Skeletal muscle tissue (tissue), 4 donors: ENCODE data around the gene PDE10A. TPM values are rescaled to one million over a fixed set of nuclear protein-coding genes. Genes with fewer than 3 reads are reported as not detected.

Experiments used
- H3K27ac ChIP-seq: one replicate; pipeline ENCODE4 v1.7.0; 2013; ENCODE audit warnings: mild to moderate bottlenecking, low read depth, low read length, inconsistent platforms
- H3K27me3 ChIP-seq, 3 donors: one replicate each; pipeline ENCODE4 v1.7.0; 2013; ENCODE audit warnings: low read length in 3 of 3; ENCODE audit not compliant: control insufficient read depth in 3 of 3, insufficient read depth in 3 of 3
- H3K36me3 ChIP-seq, 3 donors: one replicate each; pipeline ENCODE4 v1.7.0; 2013; ENCODE audit warnings: low read length in 3 of 3; ENCODE audit not compliant: control insufficient read depth in 3 of 3, insufficient read depth in 3 of 3
- H3K4me1 ChIP-seq, 3 donors: one replicate each; pipeline ENCODE4 v1.7.0; 2013; ENCODE audit warnings: low read length in 3 of 3, mild to moderate bottlenecking in 3 of 3; ENCODE audit not compliant: control insufficient read depth in 3 of 3, insufficient read depth in 3 of 3
- H3K4me3 ChIP-seq, 3 donors: one replicate each; pipeline ENCODE4 v1.7.0; 2013; ENCODE audit warnings: low read length in 3 of 3
- H3K9ac ChIP-seq, 3 donors: one replicate each; pipeline ENCODE4 v1.7.0; 2013; ENCODE audit warnings: low read length in 3 of 3, mild to moderate bottlenecking in 3 of 3, moderate library complexity in 2 of 3, low read depth in 1 of 3
- H3K9me3 ChIP-seq, 3 donors: one replicate each; pipeline ENCODE4 v1.7.0; 2013; ENCODE audit warnings: low read length in 3 of 3; ENCODE audit not compliant: control insufficient read depth in 3 of 3
- total RNA-seq: library from RNA; depleted of rRNA; stranded (reverse); fragments of >200 nt; gene quantifications from one replicate; pipeline ENCODE4 v1.2.3, GENCODE V29; 2014
- donor health status: Osteomylitis.

PDE10A gene
- total RNA-seq, 1 donor from 2014 or later = 11.0 TPM

- Histone ChIP-seq H3K36me3 (no peaks in the 10 kb centered on the region), H3K9ac (no peak overlapping the region), H3K4me1 (no peaks in the 10 kb centered on the region), H3K27ac (no peak overlapping the region), H3K9me3 (no peaks in the 10 kb centered on the region), H3K4me3 (no peak overlapping the region), H3K27me3 (no peaks in the 10 kb centered on the region)
Observed at GRCh38 chr6:165497472-165497871, 165.6 kb downstream of the PDE10A start.

DNA sequence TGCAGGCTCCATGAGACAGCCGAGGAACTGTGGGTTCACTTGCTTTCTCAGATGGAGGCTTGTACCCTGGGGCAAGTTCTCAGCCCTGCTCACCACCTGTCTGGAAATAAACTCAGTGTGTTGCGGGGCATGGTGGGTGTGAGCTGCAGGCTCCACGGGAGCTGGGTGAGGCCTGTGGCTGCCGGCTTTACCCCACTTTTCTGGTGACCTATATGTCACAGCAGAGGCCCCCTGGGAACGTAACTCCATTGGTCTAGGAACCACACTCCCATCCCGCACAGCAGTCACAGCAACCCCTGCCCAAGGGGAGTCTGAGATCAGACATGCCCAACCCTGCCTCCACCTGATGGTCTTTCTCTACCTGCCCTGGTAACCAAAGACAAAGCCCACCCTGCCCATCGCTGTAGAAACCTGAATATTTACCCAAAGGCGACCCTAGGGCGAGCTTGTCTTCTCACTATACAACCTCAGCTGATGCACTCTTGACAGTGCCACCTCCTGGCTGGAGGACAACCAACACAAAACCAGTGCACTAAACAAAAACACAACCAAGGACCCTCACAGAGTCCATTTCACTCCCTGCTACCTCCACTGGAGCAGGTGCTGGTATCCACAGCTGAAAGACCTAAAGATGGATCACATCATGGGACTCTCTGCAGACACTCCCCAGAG, 174.3 kb downstream of the PDE10A start:
- no peaks in the 10 kb centered on the region for H3K4me1 ChIP-seq
- H3K4me3 ChIP-seq = no peak overlapping the region
- no peak overlapping the region for H3K27ac ChIP-seq
- no peak overlapping the region for H3K9ac ChIP-seq
- no peaks in the 10 kb centered on the region for H3K27me3 ChIP-seq
- no peaks in the 10 kb centered on the region for H3K36me3 ChIP-seq
- no peaks in the 10 kb centered on the region for H3K9me3 ChIP-seq

GRCh38 chr6:165487950-165488349, 175.1 kb downstream of the PDE10A start:
- no peak overlapping the region for H3K4me3 ChIP-seq
- no peaks in the 10 kb centered on the region for H3K36me3 ChIP-seq
- H3K27me3 ChIP-seq = no peaks in the 10 kb centered on the region
- no peak overlapping the region for H3K9ac ChIP-seq
- no peaks in the 10 kb centered on the region for H3K9me3 ChIP-seq
- H3K27ac ChIP-seq = no peak overlapping the region
- no peaks in the 10 kb centered on the region for H3K4me1 ChIP-seq

DNA sequence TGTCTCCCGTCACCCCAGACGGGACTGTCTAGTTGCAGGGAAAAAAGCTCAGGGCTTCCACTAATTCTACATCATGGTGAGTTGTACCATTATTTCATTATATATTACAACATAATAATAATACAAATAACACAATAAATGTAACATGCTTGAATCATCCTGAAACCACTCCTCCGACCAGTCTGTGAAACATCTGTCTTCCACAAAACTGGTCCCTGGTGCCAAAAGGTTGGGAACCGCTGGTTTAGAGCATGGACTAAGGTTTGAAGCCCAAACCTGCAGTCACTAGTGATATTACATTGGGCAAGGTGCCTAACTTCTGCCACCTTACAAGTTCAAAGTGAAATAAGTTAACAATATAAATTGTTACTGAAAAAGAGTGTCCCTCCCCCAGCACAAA, 175.7 kb downstream of the PDE10A start:
- no peaks in the 10 kb centered on the region for H3K4me1 ChIP-seq
- H3K4me3 ChIP-seq = no peak overlapping the region
- no peak overlapping the region for H3K27ac ChIP-seq
- H3K9me3 ChIP-seq = no peaks in the 10 kb centered on the region
- H3K9ac ChIP-seq = no peak overlapping the region
- H3K27me3 ChIP-seq = no peaks in the 10 kb centered on the region
- H3K36me3 ChIP-seq = no peaks in the 10 kb centered on the region

GRCh38 chr6:165486183-165487137, 176.6 kb downstream of the PDE10A start:
- Histone ChIP-seq H3K27ac (no peak overlapping the region), H3K27me3 (no peaks in the 10 kb centered on the region), H3K4me3 (no peak overlapping the region), H3K9ac (no peak overlapping the region), H3K36me3 (no peaks in the 10 kb centered on the region), H3K9me3 (no peaks in the 10 kb centered on the region), H3K4me1 (no peaks in the 10 kb centered on the region)

DNA sequence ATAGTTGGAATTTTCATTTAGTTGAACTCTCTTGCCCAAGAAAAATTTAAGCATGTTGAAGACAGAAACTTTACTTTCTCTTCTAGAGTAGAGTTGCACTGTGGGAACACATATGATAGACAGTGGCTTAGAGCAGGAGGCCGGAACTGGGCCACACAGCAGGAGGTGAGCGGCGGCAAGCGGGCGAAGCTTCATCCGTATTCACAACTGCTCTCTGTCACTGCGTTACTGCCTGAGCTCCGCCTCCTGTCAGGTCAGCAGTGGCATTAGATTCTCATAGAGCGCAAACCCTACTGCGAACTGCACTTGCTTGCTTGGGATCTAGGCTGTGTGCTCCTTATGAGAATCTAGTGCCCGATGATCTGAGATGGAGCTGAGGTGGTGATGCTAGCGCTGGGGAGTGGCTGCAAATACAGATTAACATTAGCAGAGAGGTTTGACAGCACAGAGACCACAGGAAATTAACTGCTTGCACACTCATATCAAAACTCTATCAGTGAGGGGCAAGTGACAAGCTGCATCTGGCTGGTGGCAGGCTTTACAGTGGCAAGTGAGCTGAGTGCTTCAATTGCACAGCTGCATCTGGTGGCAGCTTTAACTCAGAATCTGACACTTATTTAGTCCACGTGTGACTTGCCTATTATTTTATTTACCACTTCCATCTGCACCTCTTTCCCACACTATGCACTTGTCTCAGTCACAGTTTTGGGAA, 178.7 kb downstream of the PDE10A start:
- H3K9ac ChIP-seq = no peak overlapping the region
- no peaks in the 10 kb centered on the region for H3K4me1 ChIP-seq
- no peak overlapping the region for H3K4me3 ChIP-seq
- no peaks in the 10 kb centered on the region for H3K36me3 ChIP-seq
- H3K27ac ChIP-seq = no peak overlapping the region
- no peaks in the 10 kb centered on the region for H3K27me3 ChIP-seq
- no peaks in the 10 kb centered on the region for H3K9me3 ChIP-seq

DNA sequence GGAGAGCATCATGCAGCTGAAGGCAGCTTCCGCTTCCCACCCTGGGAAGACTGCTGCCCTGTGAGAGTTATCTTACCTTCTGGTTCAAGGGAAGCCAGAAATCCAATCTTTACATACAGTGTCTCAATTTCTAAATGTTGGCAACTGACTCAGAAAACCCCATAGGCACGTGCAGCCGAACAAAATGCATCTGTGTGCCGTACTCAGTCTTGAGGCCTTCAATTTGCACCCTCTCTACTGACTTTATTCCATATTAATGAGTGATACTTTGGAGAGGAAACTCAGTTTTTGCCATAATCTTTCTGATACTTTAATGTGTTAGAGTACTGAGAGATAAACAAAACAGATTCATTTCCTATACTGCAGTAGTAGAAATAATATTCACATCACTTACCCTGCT, 181.1 kb downstream of the PDE10A start:
- Histone ChIP-seq H3K4me3 (no peak overlapping the region), H3K27me3 (no peaks in the 10 kb centered on the region), H3K27ac (no peak overlapping the region), H3K9ac (no peak overlapping the region), H3K4me1 (no peaks in the 10 kb centered on the region), H3K9me3 (no peaks in the 10 kb centered on the region), H3K36me3 (no peaks in the 10 kb centered on the region)

DNA sequence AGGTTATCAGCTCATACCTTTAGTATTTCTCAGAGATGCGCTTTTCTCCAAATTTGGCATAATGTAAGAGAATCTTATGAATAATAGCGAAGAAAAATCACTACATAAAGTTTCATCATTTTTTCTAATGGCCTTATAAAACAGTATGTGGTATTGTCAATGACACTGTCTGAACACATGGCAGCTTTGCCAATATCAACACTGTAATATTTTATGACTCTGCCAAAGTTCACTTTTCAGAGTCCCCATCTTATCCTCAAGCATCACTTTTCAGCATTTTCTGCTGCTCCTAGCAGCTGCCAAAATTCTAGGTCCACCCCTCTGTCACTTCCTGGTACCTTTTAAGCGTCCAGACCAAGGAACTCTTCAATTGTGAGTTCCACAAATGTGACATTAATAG, 182.1 kb downstream of the PDE10A start:
- no peaks in the 10 kb centered on the region for H3K9me3 ChIP-seq
- H3K36me3 ChIP-seq = no peaks in the 10 kb centered on the region

DNA sequence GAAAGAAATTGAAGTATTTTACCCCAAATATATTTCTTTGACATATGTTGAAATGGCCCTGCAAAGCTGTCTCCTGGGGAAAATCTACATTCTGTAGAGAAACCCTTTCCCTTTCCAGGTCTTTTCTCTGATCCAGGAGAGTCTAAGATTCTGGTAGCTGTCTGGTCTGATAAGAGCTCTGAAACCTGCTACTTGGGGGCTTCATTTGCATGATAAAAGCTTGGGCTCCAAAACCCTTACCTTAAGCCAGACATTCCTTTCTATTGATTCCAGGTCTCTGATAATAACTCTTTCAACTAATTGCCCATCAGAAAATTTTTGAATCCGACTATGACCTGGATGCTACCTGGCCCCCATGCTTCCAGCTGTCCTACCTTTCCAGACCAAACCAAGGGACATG, 184.5 kb downstream of the PDE10A start:
- no peaks in the 10 kb centered on the region for H3K4me1 ChIP-seq
- H3K27ac ChIP-seq = no peak overlapping the region

More for the DNA sequence above, 182.1 kb downstream of the PDE10A start:
- Histone ChIP-seq H3K27ac (no peak overlapping the region), H3K4me1 (no peaks in the 10 kb centered on the region), H3K4me3 (no peak overlapping the region), H3K27me3 (no peaks in the 10 kb centered on the region), H3K9ac (no peak overlapping the region)

DNA sequence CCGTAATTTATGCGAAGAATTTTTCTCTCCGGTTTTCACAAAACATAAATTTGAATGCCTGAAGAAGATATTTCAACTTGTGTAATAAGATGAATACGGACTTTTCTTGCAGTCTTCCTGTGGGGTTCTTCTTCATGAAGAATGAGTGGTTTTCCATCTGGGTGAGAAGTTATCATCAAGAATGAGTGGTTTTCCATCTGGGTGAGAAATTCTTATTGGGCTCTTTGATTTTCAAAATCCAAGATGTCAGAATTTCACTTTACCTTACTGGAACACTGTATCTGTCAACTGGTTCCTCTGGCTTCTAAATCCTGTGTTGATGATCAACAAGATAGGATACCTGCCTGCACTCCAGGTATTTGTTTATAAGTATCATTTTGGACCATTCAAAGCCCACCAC, 193.6 kb downstream of the PDE10A start:
- Histone ChIP-seq H3K27ac (no peak overlapping the region), H3K4me3 (no peak overlapping the region), H3K9me3 (no peaks in the 10 kb centered on the region), H3K36me3 (no peaks in the 10 kb centered on the region), H3K27me3 (no peaks in the 10 kb centered on the region), H3K9ac (no peak overlapping the region), H3K4me1 (no peaks in the 10 kb centered on the region)

More for the DNA sequence above, 184.5 kb downstream of the PDE10A start:
- H3K9ac ChIP-seq = no peak overlapping the region
- H3K36me3 ChIP-seq = no peaks in the 10 kb centered on the region
- no peak overlapping the region for H3K4me3 ChIP-seq
- no peaks in the 10 kb centered on the region for H3K9me3 ChIP-seq
- H3K27me3 ChIP-seq = no peaks in the 10 kb centered on the region
